Fibroblast of lung (primary cell): ENCODE data around the gene AGRP. TPM values are rescaled to one million over a fixed set of nuclear protein-coding genes. Genes with fewer than 3 reads are reported as not detected.

Source experiments
- DNase-seq, 2 donors: peaks; one replicate each; pipeline versions ENCODE4 v3.0.0 to v3.0.0-alpha.2; 2010; ENCODE audit warnings: low read depth in 2 of 2
- H2AFZ ChIP-seq: 2 replicates; pipeline ENCODE4 v1.5.1; 2012; ENCODE audit warnings: low read length, control low read depth, inconsistent platforms
- H3K27ac ChIP-seq: 2 replicates; pipeline ENCODE4 v1.5.1; 2011; ENCODE audit warnings: low read length, control low read depth; ENCODE audit not compliant: insufficient read depth
- H3K27me3 ChIP-seq: 2 replicates; pipeline ENCODE4 v1.5.1; 2011; ENCODE audit warnings: mild to moderate bottlenecking, low read length; ENCODE audit not compliant: control insufficient read depth, insufficient read depth
- H3K36me3 ChIP-seq: 2 replicates; pipeline ENCODE4 v1.5.1; 2011; ENCODE audit warnings: low read length; ENCODE audit not compliant: control insufficient read depth, insufficient read depth
- H3K4me1 ChIP-seq: 2 replicates; pipeline ENCODE4 v1.5.1; 2011; ENCODE audit warnings: low read length; ENCODE audit not compliant: control insufficient read depth, insufficient read depth; ENCODE audit errors: extremely low read depth
- H3K4me2 ChIP-seq: 2 replicates; pipeline ENCODE4 v1.5.1; 2011; ENCODE audit warnings: low read length, control low read depth; ENCODE audit not compliant: insufficient read depth; ENCODE audit errors: extremely low read depth
- H3K4me3 ChIP-seq, 4 experiments: fragments of 200-600 bp in 1 of 4; sonication (generic) in 1 of 4; replicated peaks in 1 of 4; 2 replicates each; pipeline ENCODE4 v1.5.1; 2011 to 2016; ENCODE audit warnings: low read length in 4 of 4, low read depth in 3 of 4, mild to moderate bottlenecking in 3 of 4, control low read depth in 2 of 4, inconsistent platforms in 1 of 4, mixed read lengths in 1 of 4; ENCODE audit not compliant: insufficient read depth in 1 of 4; ENCODE audit errors: control extremely low read depth in 1 of 4
- H3K79me2 ChIP-seq: 2 replicates; pipeline ENCODE4 v1.5.1; 2012; ENCODE audit warnings: mild to moderate bottlenecking, low read length, inconsistent platforms; ENCODE audit not compliant: control insufficient read depth, insufficient read depth
- H3K9ac ChIP-seq: 2 replicates; pipeline ENCODE4 v1.5.1; 2011; ENCODE audit warnings: mild to moderate bottlenecking, low read length, control low read depth; ENCODE audit not compliant: insufficient read depth
- H3K9me3 ChIP-seq: 2 replicates; pipeline ENCODE4 v1.5.1; 2012; ENCODE audit warnings: low read depth, low read length; ENCODE audit not compliant: control insufficient read depth, insufficient read depth
- H4K20me1 ChIP-seq: 2 replicates; pipeline ENCODE4 v1.5.1; 2011; ENCODE audit warnings: low read length; ENCODE audit not compliant: control insufficient read depth, insufficient read depth; ENCODE audit errors: extremely low read depth
- CTCF ChIP-seq, 2 donors: IDR thresholded peaks in 1 of 2; conservative IDR thresholded peaks in 1 of 2; 1 replicate in 1 of 2; 2 replicates in 1 of 2; pipeline ENCODE4 v1.5.1; 2011 to 2012; ENCODE audit warnings: low read length in 2 of 2, control low read depth in 1 of 2, inconsistent platforms in 1 of 2, low read depth in 1 of 2, mild to moderate bottlenecking in 1 of 2
- EZH2 ChIP-seq: IDR thresholded peaks from 2 replicates; pipeline ENCODE4 v1.5.1; 2012; ENCODE audit warnings: low read length, control low read depth, mild to moderate bottlenecking; ENCODE audit errors: missing control alignments
- polyA plus RNA-seq, 2 donors: library from polyadenylated mRNA; depleted of rRNA in 1 of 2; stranded (reverse) in 1 of 2; unstranded in 1 of 2; fragments of >200 nt; gene quantifications; 2 replicates each; pipeline ENCODE4 v1.2.1, GENCODE V29; 2011 to 2012; ENCODE audit warnings: missing spikeins in 1 of 2
- total RNA-seq: library from RNA; depleted of rRNA; stranded (reverse); fragments of >200 nt; gene quantifications from 2 replicates; pipeline ENCODE4 v1.2.1, GENCODE V29; 2014

The AGRP gene
- total and polyA plus RNA-seq, 2 donors (not counting 1 experiment from before 2014, with no cell fraction given) = not detected

GRCh38 chr16:67445441-67445912 is 37.9 kb downstream of the AGRP start:
- Histone ChIP-seq H4K20me1 (peaks cover 4% of the 10 kb centered on the region), H3K4me3 (no peak overlapping the region), H2AFZ (no peak overlapping the region), H3K79me2 (no peaks in the 10 kb centered on the region), H3K36me3 (peaks cover 10% of the 10 kb centered on the region), H3K27me3 (no peaks in the 10 kb centered on the region), H3K9ac (no peak overlapping the region), H3K9me3 (no peaks in the 10 kb centered on the region), H3K4me1 (peaks cover 27% of the 10 kb centered on the region), H3K27ac (no peak overlapping the region), H3K4me2 (no peak overlapping the region)
- no peak for TF ChIP-seq EZH2
- no peak for TF ChIP-seq CTCF (conservative IDR thresholded peaks at IDR 0.05 in 1 of 2, IDR thresholded peaks at IDR 0.05 in 1 of 2; ENCODE audit: low read depth in 1 of 2, low read length in 2 of 2)
- DNase-seq = no peak

GRCh38 chr16:67445126-67445426 is 38.3 kb downstream of the AGRP start:
- Histone ChIP-seq H4K20me1 (peaks cover 1% of the 10 kb centered on the region), H3K79me2 (no peaks in the 10 kb centered on the region), H3K9ac (no peak overlapping the region), H3K4me2 (no peak overlapping the region), H2AFZ (no peak overlapping the region), H3K9me3 (no peaks in the 10 kb centered on the region), H3K27ac (no peak overlapping the region), H3K4me3 (no peak overlapping the region), H3K27me3 (no peaks in the 10 kb centered on the region), H3K4me1 (peaks cover 27% of the 10 kb centered on the region), H3K36me3 (peaks cover 10% of the 10 kb centered on the region)
- no peak for DNase-seq
- TF ChIP-seq EZH2 (no peak), CTCF (conservative IDR thresholded peaks at IDR 0.05 in 1 of 2, IDR thresholded peaks at IDR 0.05 in 1 of 2; ENCODE audit: low read depth in 1 of 2, low read length in 2 of 2) (no peak)

GRCh38 chr16:67444259-67445125 is 38.9 kb downstream of the AGRP start:
- Histone ChIP-seq H3K4me1 (peaks cover 27% of the 10 kb centered on the region), H3K36me3 (peaks cover 7% of the 10 kb centered on the region), H3K27ac (no peak overlapping the region), H4K20me1 (no peaks in the 10 kb centered on the region), H2AFZ (no peak overlapping the region), H3K27me3 (no peaks in the 10 kb centered on the region), H3K9me3 (no peaks in the 10 kb centered on the region), H3K79me2 (no peaks in the 10 kb centered on the region), H3K9ac (no peak overlapping the region), H3K4me3 (no peak overlapping the region), H3K4me2 (no peak overlapping the region)
- DNase-seq = peak in 1 of 2 donors; percentile 39
- TF ChIP-seq CTCF (conservative IDR thresholded peaks at IDR 0.05 in 1 of 2, IDR thresholded peaks at IDR 0.05 in 1 of 2; ENCODE audit: low read depth in 1 of 2, low read length in 2 of 2) (no peak), EZH2 (no peak)
